Caco-2 (cell line): Measurements from ENCODE around the gene TOP2B. TPM values are rescaled to one million over a fixed set of nuclear protein-coding genes. Genes with fewer than 3 reads are reported as not detected.

Source experiments
- BruUV-seq: library from RNA; stranded (reverse); fragments of 400-500 nt; replicated peaks from 2 replicates; lab custom pipeline; 2021; lab: Mats Ljungman, UMichigan
- CTCF ChIA-PET: fragments of 300-600 bp; sonication (Branson Sonifier 250); formaldehyde crosslinking; loops from one replicate; lab custom pipeline; 2022; ENCODE audit warnings: antibody characterized with exemption; lab: Charles Lee
- POLR2A ChIA-PET: fragments of 300-600 bp; sonication (Branson Sonifier 250); formaldehyde crosslinking; loops from one replicate; lab custom pipeline; 2022; ENCODE audit warnings: antibody characterized with exemption; lab: Charles Lee
- DNase-seq, 2 experiments: peaks; one replicate each; pipeline versions ENCODE4 v3.0.0 to v3.0.0-alpha.2; 2020 to 2022
- H3K27me3 ChIP-seq: replicated peaks from 2 replicates; pipeline ENCODE4 v1.6.0; 2011; ENCODE audit warnings: low read length; ENCODE audit not compliant: control insufficient read depth, insufficient read depth
- H3K36me3 ChIP-seq: 2 replicates; pipeline ENCODE4 v1.5.1; 2011; ENCODE audit warnings: low read length; ENCODE audit not compliant: control insufficient read depth, insufficient read depth
- H3K4me1 ChIP-seq: fragments of 250-450 bp; sonication (Bioruptor Pico); 2 replicates; pipeline ENCODE4 v1.5.1; 2020; ENCODE audit warnings: mild to moderate bottlenecking
- H3K4me3 ChIP-seq: 2 replicates; pipeline ENCODE4 v1.5.1; 2011; ENCODE audit warnings: low read depth, mild to moderate bottlenecking, control low read depth, low read length
- H3K9me3 ChIP-seq: fragments of 250-450 bp; sonication (Bioruptor Pico); 2 replicates; pipeline ENCODE4 v1.5.1; 2020; ENCODE audit warnings: mild to moderate bottlenecking, moderate library complexity
- H3K27ac Mint-ChIP-seq: one replicate; pipeline ENCODE4 v1.8.0; 2022; ENCODE audit warnings: mixed read lengths; ENCODE audit not compliant: unreplicated experiment
- H3K27me3 Mint-ChIP-seq: one replicate; pipeline ENCODE4 v1.8.0; 2022; ENCODE audit warnings: mixed read lengths; ENCODE audit not compliant: insufficient read depth, unreplicated experiment
- H3K36me3 Mint-ChIP-seq: one replicate; pipeline ENCODE4 v1.8.0; 2022; ENCODE audit warnings: mild to moderate bottlenecking, mixed read lengths; ENCODE audit not compliant: insufficient read depth, unreplicated experiment
- H3K4me1 Mint-ChIP-seq: one replicate; pipeline ENCODE4 v1.8.0; 2022; ENCODE audit warnings: low read depth, mixed read lengths; ENCODE audit not compliant: unreplicated experiment
- H3K4me3 Mint-ChIP-seq: one replicate; pipeline ENCODE4 v1.8.0; 2022; ENCODE audit warnings: mild to moderate bottlenecking, moderate library complexity, mixed read lengths; ENCODE audit not compliant: unreplicated experiment
- H3K9me3 Mint-ChIP-seq: one replicate; pipeline ENCODE4 v1.8.0; 2022; ENCODE audit warnings: mixed read lengths; ENCODE audit not compliant: unreplicated experiment
- intact Hi-C: fragments of 100-400 bp; cut with micrococcal nuclease; formaldehyde crosslinking; loops from one replicate; pipeline ENCODE4 v1.10.0; 2022; ENCODE audit not compliant: unreplicated experiment
- total RNA-seq: library from RNA; stranded (reverse); gene quantifications from 2 replicates; pipeline ENCODE4 v1.2.3, GENCODE V29; 2022
- TF ChIP-seq, protein P1 (sequence below), 2 experiments: fragments of 200-600 bp in 1 of 2; IDR thresholded peaks; 1 replicate in 1 of 2; 2 replicates in 1 of 2; pipeline versions ENCODE4 v1.5.1 to v1.8.0; 2011 to 2022; ENCODE audit warnings: antibody characterized with exemption in 1 of 2, control low read depth in 1 of 2, inconsistent platforms in 1 of 2, low read depth in 1 of 2, low read length in 1 of 2, mild to moderate bottlenecking in 1 of 2, moderate library complexity in 1 of 2; ENCODE audit not compliant: insufficient read depth in 1 of 2, severe bottlenecking in 1 of 2, unreplicated experiment in 1 of 2

The TOP2B gene
- total RNA-seq, 1 experiment from 2014 or later, result 83.1 TPM

DNA sequence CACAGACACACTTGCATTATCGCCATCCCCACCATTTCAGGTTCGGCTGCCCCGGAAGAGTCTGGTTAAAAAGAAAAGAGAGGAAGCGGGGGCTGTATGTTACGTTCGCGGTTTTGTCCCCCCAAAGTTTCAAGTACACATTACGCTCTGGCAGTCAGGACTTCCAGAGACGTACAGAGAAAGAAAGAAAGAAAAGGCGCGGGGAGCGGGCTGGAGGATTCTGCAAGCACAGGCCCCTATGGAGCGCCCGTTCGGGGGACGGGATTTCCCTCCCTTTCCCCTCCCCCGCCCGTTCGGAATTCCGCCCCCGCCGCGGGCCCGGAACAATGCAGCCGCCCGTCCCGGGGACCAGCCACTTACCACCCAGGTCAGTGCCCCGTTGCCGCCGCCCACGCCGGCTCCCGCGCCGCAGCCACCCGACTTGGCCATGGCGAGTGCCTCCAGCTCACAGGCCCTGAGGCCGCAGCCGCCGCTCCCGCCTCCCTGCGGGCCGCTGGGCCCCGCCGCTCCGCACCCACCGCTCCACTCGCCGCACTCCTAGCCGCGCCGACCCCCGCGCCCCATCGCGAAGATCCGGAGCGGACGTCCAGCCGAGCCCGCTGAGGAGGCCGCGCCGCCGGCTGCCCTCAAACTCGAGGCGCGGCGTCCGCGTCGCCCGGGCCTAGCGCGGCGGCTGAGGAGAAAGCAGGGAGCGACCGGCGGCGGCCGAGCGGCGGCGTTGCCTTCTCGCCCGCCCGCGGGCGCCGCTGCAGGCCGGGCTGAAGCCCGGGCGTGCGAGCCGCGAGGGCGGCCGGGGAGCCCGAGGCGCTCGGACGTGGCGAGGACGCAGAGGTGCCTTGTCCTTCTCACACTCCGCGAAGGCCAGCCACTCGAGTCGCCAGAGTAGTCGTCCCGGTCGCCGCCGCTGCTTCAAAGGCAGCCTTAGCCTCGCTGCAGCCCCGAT lies 567 bp downstream of the TOP2B start:
- ChIA-PET POLR2A (interaction anchor here (0.6 to 1.0 kb wide), 2 partner anchors 119 to 221 kb away, joined by 5 to 23 read pairs; partner anchors contain the start of gene NGLY1), CTCF (no interaction called here)
- no peaks in the 10 kb centered on the region for H3K9me3 Mint-ChIP-seq
- Histone ChIP-seq H3K9me3 (no peaks in the 10 kb centered on the region), H3K36me3 (no peaks in the 10 kb centered on the region), H3K4me1 (no peaks in the 10 kb centered on the region), H3K27me3 (no peaks in the 10 kb centered on the region), H3K4me3 (peak overlapping the region; percentile 86)
- H3K4me3 Mint-ChIP-seq, result peak overlapping the region; percentile 94
- BruUV-seq, result no TSS peak
- peak; percentile 64 to 72 for DNase-seq
- peaks cover 6% of the 10 kb centered on the region for H3K27me3 Mint-ChIP-seq
- TF ChIP-seq, protein P1, sequence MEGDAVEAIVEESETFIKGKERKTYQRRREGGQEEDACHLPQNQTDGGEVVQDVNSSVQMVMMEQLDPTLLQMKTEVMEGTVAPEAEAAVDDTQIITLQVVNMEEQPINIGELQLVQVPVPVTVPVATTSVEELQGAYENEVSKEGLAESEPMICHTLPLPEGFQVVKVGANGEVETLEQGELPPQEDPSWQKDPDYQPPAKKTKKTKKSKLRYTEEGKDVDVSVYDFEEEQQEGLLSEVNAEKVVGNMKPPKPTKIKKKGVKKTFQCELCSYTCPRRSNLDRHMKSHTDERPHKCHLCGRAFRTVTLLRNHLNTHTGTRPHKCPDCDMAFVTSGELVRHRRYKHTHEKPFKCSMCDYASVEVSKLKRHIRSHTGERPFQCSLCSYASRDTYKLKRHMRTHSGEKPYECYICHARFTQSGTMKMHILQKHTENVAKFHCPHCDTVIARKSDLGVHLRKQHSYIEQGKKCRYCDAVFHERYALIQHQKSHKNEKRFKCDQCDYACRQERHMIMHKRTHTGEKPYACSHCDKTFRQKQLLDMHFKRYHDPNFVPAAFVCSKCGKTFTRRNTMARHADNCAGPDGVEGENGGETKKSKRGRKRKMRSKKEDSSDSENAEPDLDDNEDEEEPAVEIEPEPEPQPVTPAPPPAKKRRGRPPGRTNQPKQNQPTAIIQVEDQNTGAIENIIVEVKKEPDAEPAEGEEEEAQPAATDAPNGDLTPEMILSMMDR (IDR thresholded peaks at IDR 0.05; ENCODE audit: insufficient read depth in 1 of 2, low read depth in 1 of 2, low read length in 1 of 2, severe bottlenecking in 1 of 2, unreplicated experiment in 1 of 2), result no peak
- H3K36me3 Mint-ChIP-seq, result peaks cover 15% of the 10 kb centered on the region
- intact Hi-C loops, result loop anchor here (1.0 to 5.0 kb wide), 4 partner anchors 16 to 193 kb away; partner anchors contain the start of gene NGLY1
- peaks cover 7% of the 10 kb centered on the region for H3K4me1 Mint-ChIP-seq
- H3K27ac Mint-ChIP-seq, result peak overlapping the region; percentile 99

DNA sequence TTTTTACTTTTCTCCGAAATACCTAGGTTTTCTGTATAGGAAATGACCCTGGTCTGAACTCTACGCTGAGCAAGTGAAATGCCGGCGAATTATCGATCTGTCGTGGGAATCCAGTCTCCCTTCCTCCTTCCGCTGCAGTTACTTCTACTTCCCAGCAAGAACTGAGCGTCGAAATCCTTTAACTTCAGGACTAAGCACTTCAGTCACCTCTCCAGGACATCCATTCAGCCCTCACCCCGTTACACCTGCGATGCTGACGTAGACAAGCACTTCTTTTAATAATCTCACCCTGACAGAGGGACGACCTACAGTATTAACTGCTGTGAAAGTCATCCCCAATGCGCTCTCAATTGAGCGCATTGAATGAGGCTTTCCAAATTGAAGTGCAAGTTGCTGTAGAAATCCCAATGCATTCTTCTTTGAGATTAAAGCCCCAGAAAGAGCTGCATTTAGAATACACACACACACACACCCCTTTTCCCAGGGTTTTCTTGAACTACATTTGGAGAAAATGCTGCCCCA lies 1.3 kb downstream of the TOP2B start:
- Mint-ChIP-seq H3K27ac (peak overlapping the region; percentile 99), H3K36me3 (peaks cover 18% of the 10 kb centered on the region), H3K4me3 (peak overlapping the region; percentile 94), H3K4me1 (peaks cover 7% of the 10 kb centered on the region), H3K9me3 (no peaks in the 10 kb centered on the region), H3K27me3 (peaks cover 3% of the 10 kb centered on the region)
- BruUV-seq, result no TSS peak
- Histone ChIP-seq H3K4me1 (no peaks in the 10 kb centered on the region), H3K4me3 (peak overlapping the region; percentile 86), H3K9me3 (no peaks in the 10 kb centered on the region), H3K27me3 (no peaks in the 10 kb centered on the region), H3K36me3 (no peaks in the 10 kb centered on the region)
- intact Hi-C loops, result loop anchor here (5.0 kb wide), 2 partner anchors 169 to 194 kb away; no protein-coding TSS in a partner anchor
- POLR2A ChIA-PET, result interaction anchor here (0.6 to 1.0 kb wide), 2 partner anchors 120 to 220 kb away, joined by 5 to 23 read pairs; partner anchors contain the start of gene NGLY1
- TF ChIP-seq, protein P1 (IDR thresholded peaks at IDR 0.05; ENCODE audit: insufficient read depth in 1 of 2, low read depth in 1 of 2, low read length in 1 of 2, severe bottlenecking in 1 of 2, unreplicated experiment in 1 of 2), result no peak
- DNase-seq, result peak in 1 of 2 experiments; percentile 16
- CTCF ChIA-PET, result no interaction called here

DNA sequence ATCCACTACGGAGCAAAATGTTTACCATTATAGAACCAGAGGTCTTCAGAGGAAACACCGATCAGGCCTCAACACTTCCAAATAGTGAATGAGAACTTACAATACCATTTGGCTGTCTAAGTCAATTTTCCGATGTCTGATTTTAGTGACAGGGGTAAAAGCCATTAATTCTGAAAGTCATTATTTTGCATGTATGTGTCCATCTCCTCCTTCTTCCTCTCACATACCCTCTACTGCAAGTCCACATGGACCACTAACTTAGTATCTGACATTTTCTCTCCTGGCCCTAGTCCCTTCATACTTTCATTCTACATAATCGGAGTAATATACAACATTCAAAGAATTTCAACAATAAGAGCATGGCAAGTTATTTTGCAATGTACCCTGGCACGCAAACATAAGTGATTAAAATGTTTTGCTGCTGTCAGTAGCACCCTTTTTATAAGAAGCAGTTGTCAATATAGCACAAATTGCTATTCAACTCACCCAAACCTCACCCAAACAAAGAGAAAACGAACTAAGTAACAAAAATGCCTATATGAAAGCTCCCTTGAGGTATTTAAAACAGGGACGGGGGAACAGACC lies 1.9 kb downstream of the TOP2B start:
- Histone ChIP-seq H3K9me3 (no peaks in the 10 kb centered on the region), H3K4me3 (peak overlapping the region; percentile 86), H3K27me3 (no peaks in the 10 kb centered on the region), H3K4me1 (no peaks in the 10 kb centered on the region), H3K36me3 (no peaks in the 10 kb centered on the region)
- POLR2A ChIA-PET, result no interaction called here
- intact Hi-C loops, result loop anchor here (5.0 kb wide), 2 partner anchors 169 to 194 kb away; no protein-coding TSS in a partner anchor
- H3K27ac Mint-ChIP-seq, result peak overlapping the region; percentile 99
- BruUV-seq, result TSS peak; percentile 20
- TF ChIP-seq, protein P1 (IDR thresholded peaks at IDR 0.05; ENCODE audit: insufficient read depth in 1 of 2, low read depth in 1 of 2, low read length in 1 of 2, severe bottlenecking in 1 of 2, unreplicated experiment in 1 of 2), result no peak
- no peak for DNase-seq
- peaks cover 3% of the 10 kb centered on the region for H3K27me3 Mint-ChIP-seq
- H3K4me1 Mint-ChIP-seq, result peaks cover 7% of the 10 kb centered on the region
- peak overlapping the region; percentile 94 for H3K4me3 Mint-ChIP-seq
- H3K36me3 Mint-ChIP-seq, result peaks cover 18% of the 10 kb centered on the region
- CTCF ChIA-PET, result no interaction called here
- H3K9me3 Mint-ChIP-seq, result no peaks in the 10 kb centered on the region
